Heart right ventricle (tissue), 16 donors: ENCODE data around the gene EGLN1. TPM values are rescaled to one million over a fixed set of nuclear protein-coding genes. Genes with fewer than 3 reads are reported as not detected.

Experiments
- ATAC-seq, 8 donors: fragments of 200-7000 bp; cut with Tn5 transposase; one replicate each; pipeline ENCODE4 v1.9.1; 2020; ENCODE audit warnings: mild to moderate bottlenecking in 8 of 8, moderate library complexity in 8 of 8, moderate number of reproducible peaks in 1 of 8
- DNase-seq, 2 donors: peaks; one replicate each; pipeline ENCODE4 v3.0.0-alpha.2; 2020
- H3K27ac ChIP-seq, 10 donors: fragments of 200-600 bp; sonication (generic) in 2 of 10; one replicate each; pipeline versions ENCODE4 v1.5.0 to v1.8.0; 2020 to 2022; ENCODE audit warnings: mild to moderate bottlenecking in 3 of 10
- H3K27me3 ChIP-seq, 7 donors: fragments of 200-600 bp; one replicate each; pipeline ENCODE4 v1.8.0; 2021 to 2022; ENCODE audit warnings: mild to moderate bottlenecking in 2 of 7
- H3K36me3 ChIP-seq, 9 donors: fragments of 200-600 bp; sonication (generic) in 1 of 9; one replicate each; pipeline versions ENCODE4 v1.5.0 to v1.8.0; 2020 to 2022; ENCODE audit warnings: mild to moderate bottlenecking in 2 of 9
- H3K4me1 ChIP-seq, 9 donors: fragments of 200-600 bp; sonication (generic) in 1 of 9; one replicate each; pipeline versions ENCODE4 v1.5.0 to v1.8.0; 2020 to 2022; ENCODE audit warnings: mild to moderate bottlenecking in 4 of 9
- H3K4me3 ChIP-seq, 10 donors: fragments of 200-600 bp; sonication (generic) in 2 of 10; one replicate each; pipeline versions ENCODE4 v1.5.0 to v1.8.0; 2020 to 2022; ENCODE audit warnings: mild to moderate bottlenecking in 7 of 10, moderate library complexity in 2 of 10
- H3K9me3 ChIP-seq, 11 donors: fragments of 200-600 bp in 10 of 11; sonication (generic) in 2 of 11; one replicate each; pipeline versions ENCODE4 v1.5.0 to v1.8.0; 2013 to 2022; ENCODE audit warnings: mild to moderate bottlenecking in 2 of 11, control low read depth in 1 of 11, moderate library complexity in 1 of 11
- WGBS, 2 donors: extraction: QIAGEN DNeasy Blood & Tissue Kit; methylation state at CpG; one replicate each; pipeline ENCODE4 v1.1.7; 2013; ENCODE audit warnings: inconsistent platforms in 1 of 2; 5-methylcytosine and 5-hydroxymethylcytosine counted together
- intact Hi-C, 10 donors: fragments of 100-400 bp; cut with DNase I; formaldehyde crosslinking; loops; one replicate each; pipeline versions ENCODE4 v1.11.1 to v1.14.2; 2022
- polyA plus RNA-seq, 2 donors: library from polyadenylated mRNA; stranded (reverse); fragments of 200-250 nt; gene quantifications; one replicate each; pipeline ENCODE4 v1.2.3, GENCODE V29; 2013
- total RNA-seq, 10 donors: library from RNA; stranded (reverse); fragmentation: NEBNext Ultra II Directional in 3 of 10; extraction: Animal tissue kit (Norgen Biotek cat#: 25700) in 3 of 10; gene quantifications; one replicate each; pipeline versions ENCODE4 v1.2.1 to v1.2.4, GENCODE V29; 2021 to 2023
- TF ChIP-seq, protein P1 (sequence below), 9 donors: fragments of 200-600 bp; sonication (generic) in 2 of 9; IDR thresholded peaks; one replicate each; pipeline versions ENCODE4 v1.5.0 to v1.8.0; 2021 to 2022; ENCODE audit warnings: antibody characterized with exemption in 9 of 9, mild to moderate bottlenecking in 5 of 9, moderate library complexity in 1 of 9
- donor health status: Arrhythmogenic right ventricular cardiomyopathy.
- donor health status: ischemic (EF 13 %, LVEDD 7.1; RV severe dilation, severe dysfunction).
- donor health status: healthy with polysubstance abuse.
- donor health status: DM: no; HTN: yes; CAD: no.
- donor health status: DM: no; HTN: no; CAD: no.
- donor health status: ischemic (EF 25% LVEDD 6.9; RV normal size, moderate dysfunction).
- donor health status: ischemic (EF 25% LVEDD 5.7; RV mildly dilated, moderate dysfunction).
- donor health status: healthy.
- donor health status: DM: yes; HTN: yes; CAD: no.
- donor health status: Ischemic cardiomyopathy.
- donor health status: ischemic (EF 35%, LVEDD 5.7; RV mildly dilated, moderate dysfunction).
- donor health status: nonischemic (EF 11% LVEDD 7.7; RV severe dilation, severe dysfunction).
- donor health status: DM: yes; HTN: yes; CAD: no.
- donor health status: PGD.
- donor health status: ischemic (EF 29% LVEDD 5.4; RV normal size, mild dysfunction).
- donor health status: nonischemic (EF 23%, LVEDD 6.1; RV moderate dilation, normal function).

The EGLN1 gene
- total and polyA plus RNA-seq, 12 donors, result 13.0 to 104 (median 65.8) TPM

DNA sequence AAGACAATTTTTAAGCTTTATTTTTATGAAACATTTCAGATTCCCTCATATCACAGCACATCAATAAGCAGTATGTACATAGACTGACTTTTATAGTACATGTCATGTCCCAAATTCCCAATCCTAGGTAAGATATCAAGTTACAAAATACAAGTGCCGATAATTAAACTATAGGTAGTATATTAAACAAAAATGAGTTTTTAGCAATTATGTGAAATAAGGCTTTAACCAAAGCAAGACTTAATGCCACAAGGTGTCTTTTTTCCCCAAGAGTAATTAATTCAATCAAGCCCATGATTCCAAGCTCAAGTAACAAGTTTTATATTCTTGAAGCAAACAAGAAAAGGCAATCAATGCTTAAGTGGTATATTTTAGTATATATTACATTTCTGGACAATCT, 89.3 kb downstream of the EGLN1 start:
- peaks cover 13 to 49% (median 45%) of the 10 kb centered on the region in 9 donors for H3K4me1 ChIP-seq
- TF ChIP-seq, protein P1, sequence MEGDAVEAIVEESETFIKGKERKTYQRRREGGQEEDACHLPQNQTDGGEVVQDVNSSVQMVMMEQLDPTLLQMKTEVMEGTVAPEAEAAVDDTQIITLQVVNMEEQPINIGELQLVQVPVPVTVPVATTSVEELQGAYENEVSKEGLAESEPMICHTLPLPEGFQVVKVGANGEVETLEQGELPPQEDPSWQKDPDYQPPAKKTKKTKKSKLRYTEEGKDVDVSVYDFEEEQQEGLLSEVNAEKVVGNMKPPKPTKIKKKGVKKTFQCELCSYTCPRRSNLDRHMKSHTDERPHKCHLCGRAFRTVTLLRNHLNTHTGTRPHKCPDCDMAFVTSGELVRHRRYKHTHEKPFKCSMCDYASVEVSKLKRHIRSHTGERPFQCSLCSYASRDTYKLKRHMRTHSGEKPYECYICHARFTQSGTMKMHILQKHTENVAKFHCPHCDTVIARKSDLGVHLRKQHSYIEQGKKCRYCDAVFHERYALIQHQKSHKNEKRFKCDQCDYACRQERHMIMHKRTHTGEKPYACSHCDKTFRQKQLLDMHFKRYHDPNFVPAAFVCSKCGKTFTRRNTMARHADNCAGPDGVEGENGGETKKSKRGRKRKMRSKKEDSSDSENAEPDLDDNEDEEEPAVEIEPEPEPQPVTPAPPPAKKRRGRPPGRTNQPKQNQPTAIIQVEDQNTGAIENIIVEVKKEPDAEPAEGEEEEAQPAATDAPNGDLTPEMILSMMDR (IDR thresholded peaks at IDR 0.05), result no peak
- H3K27ac ChIP-seq, result no peak overlapping the region
- no peaks in the 10 kb centered on the region for H3K9me3 ChIP-seq
- peaks cover 0 to 55% (median 0%) of the 10 kb centered on the region in 9 donors for H3K36me3 ChIP-seq
- 91 to 95% methylated on average over 1 of the region's 1 CpG for WGBS, 2 donors
- no peak for DNase-seq
- no peak for ATAC-seq
- peak overlapping the region in 1 of 10 donors; percentile 93 for H3K4me3 ChIP-seq
- intact Hi-C loops, result loop anchor here in 3 of 10 donors (10.0 kb wide), 1 partner anchor 88 kb away; the partner anchor contains the start of gene GNPAT (in 3 of the 3)
- H3K27me3 ChIP-seq, result no peaks in the 10 kb centered on the region

DNA sequence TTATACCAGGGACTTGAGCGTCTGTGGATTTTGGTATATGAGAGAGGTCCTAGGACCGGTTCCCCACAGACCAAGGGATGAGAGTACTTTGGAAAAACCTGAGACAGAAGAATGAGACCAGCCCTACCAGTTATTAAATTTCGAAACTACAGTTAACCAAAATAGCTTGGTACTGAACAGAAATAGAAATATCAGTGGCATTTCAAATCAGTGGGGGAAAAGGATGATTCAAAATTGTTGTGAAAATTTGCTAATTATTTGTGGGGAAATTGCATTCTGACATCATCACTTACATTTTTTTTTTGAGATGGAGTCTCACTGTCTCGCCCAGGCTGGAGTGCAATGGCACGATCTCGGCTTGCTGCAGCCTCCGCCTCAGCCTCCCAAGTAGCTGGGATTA, 92.6 kb downstream of the EGLN1 start:
- no peak for DNase-seq
- 94 to 95% methylated on average over 7 of the region's 7 CpGs for WGBS, 2 donors
- no peak overlapping the region for H3K27ac ChIP-seq
- H3K9me3 ChIP-seq, result no peaks in the 10 kb centered on the region
- TF ChIP-seq, protein P1 (IDR thresholded peaks at IDR 0.05), result no peak
- H3K27me3 ChIP-seq, result no peaks in the 10 kb centered on the region
- H3K4me1 ChIP-seq, result peaks cover 6 to 23% (median 19%) of the 10 kb centered on the region in 9 donors
- ATAC-seq, result no peak
- intact Hi-C loops, result no loop called here
- H3K36me3 ChIP-seq, result peaks cover 0 to 37% (median 0%) of the 10 kb centered on the region in 9 donors
- no peak overlapping the region for H3K4me3 ChIP-seq

DNA sequence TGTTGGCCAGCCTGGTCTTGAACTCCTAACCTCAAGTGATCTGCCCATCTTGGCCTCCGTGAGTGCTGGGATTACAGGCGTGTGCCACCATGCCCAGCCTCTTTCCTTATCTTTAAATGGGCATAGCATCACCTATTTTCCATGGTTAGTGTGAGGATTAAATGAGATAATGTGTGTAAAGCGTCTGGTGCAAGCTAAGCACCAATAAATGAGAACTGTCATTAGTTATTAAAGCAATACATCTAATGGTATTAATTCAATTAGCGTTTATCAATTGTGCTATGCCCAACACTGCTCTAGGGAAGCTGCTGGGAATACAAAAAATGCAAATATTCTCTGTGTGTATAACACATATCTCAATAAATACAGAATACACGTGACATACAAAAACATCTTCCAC, 94.5 kb downstream of the EGLN1 start:
- intact Hi-C loops, result no loop called here
- 78 to 81% methylated on average over 5 of the region's 5 CpGs for WGBS, 2 donors
- Histone ChIP-seq H3K36me3 (peaks cover 0 to 18% (median 0%) of the 10 kb centered on the region in 9 donors), H3K9me3 (no peaks in the 10 kb centered on the region), H3K4me1 (peaks cover 0 to 5% (median under 1%) of the 10 kb centered on the region in 9 donors), H3K4me3 (no peak overlapping the region), H3K27ac (no peak overlapping the region), H3K27me3 (no peaks in the 10 kb centered on the region)
- TF ChIP-seq, protein P1 (IDR thresholded peaks at IDR 0.05), result no peak
- no peak for DNase-seq
- no peak for ATAC-seq

DNA sequence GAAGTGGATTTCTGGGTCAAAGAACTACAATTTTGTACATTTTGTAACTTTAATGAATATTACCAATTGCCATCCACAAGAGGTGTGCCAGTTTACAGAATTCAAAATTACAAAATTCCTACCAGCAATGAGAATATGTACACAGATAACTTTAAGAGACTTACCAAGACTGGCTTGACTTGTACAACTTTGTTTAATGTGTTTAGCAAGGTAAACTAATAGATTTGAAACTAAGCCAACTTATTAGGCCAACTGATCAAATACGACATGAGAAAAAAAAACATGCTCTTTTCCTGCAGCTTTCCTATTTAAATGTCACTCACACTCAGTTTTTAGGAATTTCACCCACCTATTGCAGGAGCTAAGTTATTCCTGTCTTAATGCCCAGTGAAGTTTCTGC, 95.8 kb downstream of the EGLN1 start:
- ATAC-seq, result no peak
- no peak for DNase-seq
- intact Hi-C loops, result no loop called here
- Histone ChIP-seq H3K27me3 (no peaks in the 10 kb centered on the region), H3K4me3 (no peak overlapping the region), H3K4me1 (no peaks in the 10 kb centered on the region), H3K36me3 (peaks cover 0 to 7% (median 0%) of the 10 kb centered on the region in 9 donors), H3K9me3 (no peaks in the 10 kb centered on the region), H3K27ac (no peak overlapping the region)
- TF ChIP-seq, protein P1 (IDR thresholded peaks at IDR 0.05), result no peak
- 77 to 92% methylated on average over 1 of the region's 1 CpG for WGBS, 2 donors
